Cardiac muscle cell (in vitro differentiated cells and primary cell): ENCODE measurements around the gene SARNP. TPM values are rescaled to one million over a fixed set of nuclear protein-coding genes. Genes with fewer than 3 reads are reported as not detected.

Experiments
- DNase-seq, 2 donors: peaks; one replicate each; pipeline versions ENCODE4 v3.0.0 to v3.0.0-alpha.2; 2010 to 2017; ENCODE audit warnings: low read depth in 1 of 2, low spot score in 1 of 2
- H3K27ac ChIP-seq: fragments of 200-600 bp; sonication (generic); 2 replicates; pipeline ENCODE4 v1.5.1; 2016
- H3K27me3 ChIP-seq: fragments of 200-600 bp; sonication (generic); 2 replicates; pipeline ENCODE4 v1.6.0; 2016; ENCODE audit warnings: control low read depth
- H3K36me3 ChIP-seq: fragments of 200-600 bp; sonication (generic); 2 replicates; pipeline ENCODE4 v1.5.1; 2016; ENCODE audit warnings: control low read depth
- H3K4me1 ChIP-seq: fragments of 200-600 bp; sonication (generic); 2 replicates; pipeline ENCODE4 v1.8.1; 2017; ENCODE audit warnings: low read depth, mild to moderate bottlenecking, mixed run types
- H3K4me3 ChIP-seq: fragments of 200-600 bp; sonication (generic); 2 replicates; pipeline ENCODE4 v1.5.1; 2016; ENCODE audit warnings: mild to moderate bottlenecking
- H3K9me3 ChIP-seq: fragments of 200-600 bp; sonication (generic); 2 replicates; pipeline ENCODE4 v1.5.1; 2017; ENCODE audit warnings: low read depth, mild to moderate bottlenecking, control low read depth
- CTCF ChIP-seq: IDR thresholded peaks from 2 replicates; pipeline ENCODE4 v1.5.1; 2012; ENCODE audit warnings: low read depth, mild to moderate bottlenecking, low read length
- polyA plus RNA-seq: library from polyadenylated mRNA; unstranded; fragments of >200 nt; fragmentation: Nextera tagmentation; extraction: Ambion mirVana; gene quantifications from 2 replicates; pipeline ENCODE4 v1.2.1, GENCODE V29; 2016
- total RNA-seq: library from RNA; depleted of rRNA; stranded (reverse); fragments of >200 nt; gene quantifications from 2 replicates; pipeline ENCODE4 v1.2.3, GENCODE V29; 2016

SARNP gene
- total and polyA plus RNA-seq, 2 experiments from 2014 or later, result 197 to 236 TPM

- DNase-seq, result peak in 1 of 2 donors; percentile 83
- peaks cover 6% of the 10 kb centered on the region for H3K4me1 ChIP-seq
- H3K36me3 ChIP-seq, result peaks cover 4% of the 10 kb centered on the region
- peak within 1 kb of the TSS; percentile 6 for H3K27ac ChIP-seq
- H3K9me3 ChIP-seq, result no peaks in the 10 kb centered on the region
- no peak within 1 kb of the TSS for H3K4me3 ChIP-seq
- H3K27me3 ChIP-seq, result no peaks in the 10 kb centered on the region
- no peak for TF ChIP-seq CTCF
Measured at GRCh38 chr12:55720071-55720564, 97.4 kb downstream of the SARNP start, which contains the start of gene RDH5. RDH5 (plus strand) TSS chr12:55720393; CDS start chr12:55721185, 792 bp downstream.

- Histone ChIP-seq H3K36me3 (peaks cover 3% of the 10 kb centered on the region), H3K9me3 (no peaks in the 10 kb centered on the region), H3K27me3 (no peaks in the 10 kb centered on the region), H3K4me3 (no peak overlapping the region), H3K27ac (no peak overlapping the region), H3K4me1 (peaks cover 6% of the 10 kb centered on the region)
- no peak for TF ChIP-seq CTCF
- no peak for DNase-seq
Measured at GRCh38 chr12:55719371-55719770, 98.2 kb downstream of the SARNP start.

- H3K9me3 ChIP-seq, result no peaks in the 10 kb centered on the region
- no peak overlapping the region for H3K4me3 ChIP-seq
- H3K36me3 ChIP-seq, result no peaks in the 10 kb centered on the region
- H3K4me1 ChIP-seq, result peaks cover 6% of the 10 kb centered on the region
- H3K27ac ChIP-seq, result no peak overlapping the region
- no peaks in the 10 kb centered on the region for H3K27me3 ChIP-seq
- TF ChIP-seq CTCF, result no peak
- peak in 1 of 2 donors; percentile 50 for DNase-seq
Measured at GRCh38 chr12:55718624-55719275, 98.8 kb downstream of the SARNP start.

GRCh38 chr12:55718015-55718414 lies 99.5 kb downstream of the SARNP start:
- Histone ChIP-seq H3K27ac (no peak overlapping the region), H3K27me3 (no peaks in the 10 kb centered on the region), H3K4me1 (peaks cover 6% of the 10 kb centered on the region), H3K9me3 (no peaks in the 10 kb centered on the region), H3K36me3 (no peaks in the 10 kb centered on the region), H3K4me3 (no peak overlapping the region)
- peak in 1 of 2 donors; percentile 47 for DNase-seq
- no peak for TF ChIP-seq CTCF

- Histone ChIP-seq H3K9me3 (no peaks in the 10 kb centered on the region), H3K4me3 (peak overlapping the region; percentile 93), H3K27me3 (no peaks in the 10 kb centered on the region), H3K27ac (no peak overlapping the region), H3K4me1 (peaks cover 8% of the 10 kb centered on the region), H3K36me3 (no peaks in the 10 kb centered on the region)
- no peak for DNase-seq
- no peak for TF ChIP-seq CTCF
Measured at GRCh38 chr12:55717011-55718007, 100.2 kb downstream of the SARNP start.
